Calu3 (cell line): Measurements from ENCODE around the gene APH1B. TPM values are rescaled to one million over a fixed set of nuclear protein-coding genes. Genes with fewer than 3 reads are reported as not detected.

Source experiments
- BruUV-seq: library from RNA; stranded (reverse); fragments of 400-500 nt; replicated peaks from 2 replicates; lab custom pipeline; 2021; lab: Mats Ljungman, UMichigan
- CTCF ChIA-PET: fragments of 300-600 bp; sonication (Branson Sonifier 250); formaldehyde crosslinking; loops from one replicate; lab custom pipeline; 2022; ENCODE audit warnings: antibody characterized with exemption; lab: Charles Lee
- DNase-seq: peaks from one replicate; pipeline ENCODE4 v3.0.0; 2022
- H3K27ac Mint-ChIP-seq: one replicate; pipeline ENCODE4 v1.8.0; 2022; ENCODE audit warnings: mixed read lengths; ENCODE audit not compliant: unreplicated experiment
- H3K27me3 Mint-ChIP-seq: one replicate; pipeline ENCODE4 v1.8.0; 2022; ENCODE audit warnings: mixed read lengths; ENCODE audit not compliant: unreplicated experiment
- H3K36me3 Mint-ChIP-seq: one replicate; pipeline ENCODE4 v1.8.0; 2022; ENCODE audit warnings: mild to moderate bottlenecking, moderate library complexity, mixed read lengths; ENCODE audit not compliant: insufficient read depth, unreplicated experiment
- H3K4me1 Mint-ChIP-seq: one replicate; pipeline ENCODE4 v1.8.0; 2022; ENCODE audit warnings: mild to moderate bottlenecking, low read depth, mixed read lengths; ENCODE audit not compliant: unreplicated experiment
- H3K4me3 Mint-ChIP-seq: one replicate; pipeline ENCODE4 v1.8.0; 2022; ENCODE audit warnings: mild to moderate bottlenecking, low read depth, moderate library complexity, mixed read lengths; ENCODE audit not compliant: unreplicated experiment
- H3K9me3 Mint-ChIP-seq: one replicate; pipeline ENCODE4 v1.8.0; 2022; ENCODE audit warnings: low read depth, mixed read lengths; ENCODE audit not compliant: unreplicated experiment
- CTCF ChIP-seq: fragments of 200-600 bp; IDR thresholded peaks from one replicate; pipeline ENCODE4 v1.8.0; 2022; ENCODE audit warnings: antibody characterized with exemption; ENCODE audit not compliant: unreplicated experiment
- intact Hi-C: fragments of 100-400 bp; cut with micrococcal nuclease; formaldehyde crosslinking; loops from one replicate; pipeline ENCODE4 v1.10.0; 2022; ENCODE audit not compliant: unreplicated experiment
- total RNA-seq: library from RNA; stranded (reverse); gene quantifications from 2 replicates; pipeline ENCODE4 v1.2.3, GENCODE V29; 2022

The APH1B gene
- total RNA-seq, 1 experiment from 2014 or later = 11.4 TPM

- no peaks in the 10 kb centered on the region for H3K36me3 Mint-ChIP-seq
- H3K9me3 Mint-ChIP-seq = no peaks in the 10 kb centered on the region
- CTCF ChIA-PET = no interaction called here
- H3K4me1 Mint-ChIP-seq = peaks cover 25% of the 10 kb centered on the region
- TF ChIP-seq CTCF = no peak
- no peaks in the 10 kb centered on the region for H3K27me3 Mint-ChIP-seq
- no TSS peak for BruUV-seq
- intact Hi-C loops = no loop called here
- DNase-seq = no peak
- H3K27ac Mint-ChIP-seq = no peak overlapping the region
- H3K4me3 Mint-ChIP-seq = no peak overlapping the region
Measured at GRCh38 chr15:63252292-63252691, 25.1 kb upstream of the APH1B start.

GRCh38 chr15:63254991-63255390 lies 22.4 kb upstream of the APH1B start:
- Mint-ChIP-seq H3K4me3 (no peak overlapping the region), H3K27ac (no peak overlapping the region), H3K27me3 (no peaks in the 10 kb centered on the region), H3K4me1 (peaks cover 25% of the 10 kb centered on the region), H3K36me3 (no peaks in the 10 kb centered on the region), H3K9me3 (no peaks in the 10 kb centered on the region)
- CTCF ChIA-PET = no interaction called here
- no peak for TF ChIP-seq CTCF
- BruUV-seq = no TSS peak
- intact Hi-C loops = no loop called here
- DNase-seq = no peak

- H3K36me3 Mint-ChIP-seq = no peaks in the 10 kb centered on the region
- TF ChIP-seq CTCF = no peak
- no TSS peak for BruUV-seq
- peaks cover 25% of the 10 kb centered on the region for H3K4me1 Mint-ChIP-seq
- no peak overlapping the region for H3K27ac Mint-ChIP-seq
- intact Hi-C loops = no loop called here
- no peak for DNase-seq
- CTCF ChIA-PET = interaction anchor here (0.6 to 1.0 kb wide), 2 partner anchors 24 to 53 kb away, joined by 3 to 4 read pairs; no protein-coding TSS in a partner anchor
- no peak overlapping the region for H3K4me3 Mint-ChIP-seq
- no peaks in the 10 kb centered on the region for H3K9me3 Mint-ChIP-seq
- H3K27me3 Mint-ChIP-seq = no peaks in the 10 kb centered on the region
Measured at GRCh38 chr15:63255489-63255990, 21.9 kb upstream of the APH1B start.

- DNase-seq = no peak
- no peak overlapping the region for H3K4me3 Mint-ChIP-seq
- no TSS peak for BruUV-seq
- H3K27me3 Mint-ChIP-seq = no peaks in the 10 kb centered on the region
- CTCF ChIA-PET = interaction anchor here (0.6 to 1.0 kb wide), 5 partner anchors 35 to 168 kb away, joined by 3 to 4 read pairs (median 3); no protein-coding TSS in a partner anchor
- no peaks in the 10 kb centered on the region for H3K9me3 Mint-ChIP-seq
- TF ChIP-seq CTCF = no peak
- no peaks in the 10 kb centered on the region for H3K36me3 Mint-ChIP-seq
- intact Hi-C loops = no loop called here
- H3K4me1 Mint-ChIP-seq = peaks cover 25% of the 10 kb centered on the region
- H3K27ac Mint-ChIP-seq = no peak overlapping the region
Measured at GRCh38 chr15:63256433-63257274, 20.8 kb upstream of the APH1B start.
